ENCODE measurements around the gene PIGX.
A peak's percentile ranks its signal among the peaks of the same experiment; 100 is the strongest.

Gene PIGX

DNA sequence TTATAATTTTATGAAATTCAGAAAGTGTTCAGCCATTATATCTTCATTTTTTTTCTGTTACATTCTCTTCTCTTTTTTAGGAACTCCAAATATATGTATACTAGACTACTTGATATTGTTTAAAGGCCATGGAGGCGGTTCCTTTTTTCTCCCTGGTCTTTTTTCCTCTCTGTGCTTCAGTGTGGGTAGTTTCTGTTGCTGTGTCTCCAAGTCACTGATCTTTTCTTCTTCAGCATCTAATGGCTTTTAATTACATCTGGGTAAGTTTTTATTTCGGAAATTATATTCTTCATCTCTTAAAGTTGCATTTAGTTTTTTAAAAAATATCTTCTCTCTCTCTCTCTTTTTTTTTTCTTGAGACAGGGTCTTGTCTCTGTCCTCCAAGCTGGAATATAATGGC, 8.9 kb downstream of the PIGX start:
- TF ChIP-seq, protein P1, sequence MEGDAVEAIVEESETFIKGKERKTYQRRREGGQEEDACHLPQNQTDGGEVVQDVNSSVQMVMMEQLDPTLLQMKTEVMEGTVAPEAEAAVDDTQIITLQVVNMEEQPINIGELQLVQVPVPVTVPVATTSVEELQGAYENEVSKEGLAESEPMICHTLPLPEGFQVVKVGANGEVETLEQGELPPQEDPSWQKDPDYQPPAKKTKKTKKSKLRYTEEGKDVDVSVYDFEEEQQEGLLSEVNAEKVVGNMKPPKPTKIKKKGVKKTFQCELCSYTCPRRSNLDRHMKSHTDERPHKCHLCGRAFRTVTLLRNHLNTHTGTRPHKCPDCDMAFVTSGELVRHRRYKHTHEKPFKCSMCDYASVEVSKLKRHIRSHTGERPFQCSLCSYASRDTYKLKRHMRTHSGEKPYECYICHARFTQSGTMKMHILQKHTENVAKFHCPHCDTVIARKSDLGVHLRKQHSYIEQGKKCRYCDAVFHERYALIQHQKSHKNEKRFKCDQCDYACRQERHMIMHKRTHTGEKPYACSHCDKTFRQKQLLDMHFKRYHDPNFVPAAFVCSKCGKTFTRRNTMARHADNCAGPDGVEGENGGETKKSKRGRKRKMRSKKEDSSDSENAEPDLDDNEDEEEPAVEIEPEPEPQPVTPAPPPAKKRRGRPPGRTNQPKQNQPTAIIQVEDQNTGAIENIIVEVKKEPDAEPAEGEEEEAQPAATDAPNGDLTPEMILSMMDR (IDR thresholded peaks at IDR 0.05; ENCODE audit: insufficient read depth, low read depth, low read length, missing control alignments) = no peak
- no peak overlapping the region for H3K4me3 ChIP-seq (ENCODE audit: low read depth, low read length)
- no peak for DNase-seq (ENCODE audit: low read depth)

DNA sequence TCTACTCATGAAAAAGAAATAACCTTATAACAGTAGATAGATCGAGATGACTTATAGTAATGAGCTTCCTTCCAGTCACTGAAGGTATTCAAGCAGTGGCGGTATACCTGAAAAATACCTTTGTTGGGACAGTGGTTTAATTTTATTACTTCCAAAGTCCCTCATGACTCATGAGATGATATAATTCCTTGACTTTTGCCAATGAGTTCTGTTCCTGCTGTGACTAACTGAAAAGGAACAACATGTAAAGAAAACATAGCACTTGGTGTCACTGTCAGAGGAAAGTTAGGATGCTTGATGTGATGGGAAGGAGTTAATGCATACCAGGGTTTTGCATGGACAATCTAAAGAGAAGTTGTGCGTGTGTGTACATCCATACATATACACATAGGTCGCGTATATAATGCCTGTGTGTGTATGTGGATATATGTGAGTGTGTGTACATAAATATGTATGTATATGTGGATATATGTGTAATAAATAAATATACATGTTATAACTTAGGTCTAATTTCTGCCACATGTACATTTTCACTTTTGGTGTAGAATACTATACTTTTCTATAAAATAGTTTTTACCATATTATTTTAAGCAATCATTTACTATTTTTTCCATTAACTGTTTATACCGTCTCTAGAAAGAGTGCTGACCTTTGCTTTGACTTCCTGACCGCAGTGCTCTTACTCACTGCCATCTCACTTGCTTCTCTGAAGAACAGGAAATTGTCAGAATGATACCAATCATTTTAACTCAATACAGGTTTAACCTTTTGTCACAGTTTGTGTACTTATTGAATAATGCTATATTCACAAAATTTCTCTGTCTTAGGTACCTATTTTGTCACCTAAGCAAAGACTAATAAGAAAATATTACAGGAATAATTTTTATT, 14.9 kb downstream of the PIGX start:
- DNase-seq (ENCODE audit: low read depth) = peak; percentile 16
- H3K4me3 ChIP-seq (ENCODE audit: low read depth, low read length) = no peak overlapping the region
- TF ChIP-seq, protein P1 (IDR thresholded peaks at IDR 0.05; ENCODE audit: insufficient read depth, low read depth, low read length, missing control alignments) = no peak

DNA sequence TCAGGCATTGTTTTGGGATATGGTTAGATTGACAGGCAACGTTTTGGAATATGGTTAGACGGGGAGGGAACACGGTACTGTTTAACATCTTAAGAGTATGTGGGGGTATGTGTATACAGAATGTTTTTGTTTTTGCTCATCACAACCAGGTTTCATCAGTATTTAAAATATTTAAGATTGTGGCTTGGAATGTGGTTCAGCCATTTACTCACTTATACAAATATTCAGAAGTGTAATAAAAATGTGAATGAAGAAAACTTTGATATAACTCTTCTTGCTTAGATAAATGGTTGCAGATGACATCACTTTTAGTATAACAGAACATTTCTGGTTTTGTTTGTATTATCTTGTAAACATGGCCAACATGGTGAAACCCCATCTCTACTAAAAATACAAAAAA, 23.6 kb downstream of the PIGX start:
- H3K4me3 ChIP-seq (ENCODE audit: low read depth, low read length) = no peak overlapping the region
- no peak for DNase-seq (ENCODE audit: low read depth)
- TF ChIP-seq, protein P1 (IDR thresholded peaks at IDR 0.05; ENCODE audit: insufficient read depth, low read depth, low read length, missing control alignments) = no peak

DNA sequence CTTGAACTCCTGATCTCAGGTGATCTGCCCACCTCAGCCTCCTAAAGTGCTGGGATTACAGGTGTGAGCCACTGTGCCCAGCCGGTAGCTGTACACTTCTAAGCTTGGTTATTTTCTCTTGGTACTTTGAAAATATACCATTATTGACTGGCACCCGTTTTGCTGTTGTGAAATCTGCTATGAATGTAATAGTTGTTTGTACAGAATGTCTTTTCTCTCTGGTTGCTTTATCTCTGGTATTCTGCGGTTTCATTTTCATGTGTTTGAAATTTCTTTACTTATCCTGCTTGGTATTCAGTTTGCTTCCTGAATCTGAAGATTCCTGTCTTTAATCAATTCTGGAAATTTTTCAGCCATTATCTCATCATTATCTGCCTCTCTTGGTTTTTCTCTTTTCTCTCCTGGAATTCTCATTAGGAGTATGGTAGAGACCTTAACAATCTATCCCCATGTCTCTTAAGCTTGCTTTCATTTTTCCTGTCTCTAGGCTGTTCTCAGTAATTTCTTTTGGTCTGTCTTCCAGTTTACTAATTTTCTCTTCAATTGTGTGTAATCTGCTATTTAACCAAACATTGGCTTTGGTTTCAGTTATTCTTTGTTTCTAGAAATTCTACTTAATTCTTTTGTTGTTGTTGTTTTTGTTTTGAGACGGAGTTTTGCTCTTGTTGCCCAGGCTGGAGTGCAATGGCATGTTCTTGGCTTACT, 24.6 kb downstream of the PIGX start:
- no peak overlapping the region for H3K4me3 ChIP-seq (ENCODE audit: low read depth, low read length)
- DNase-seq (ENCODE audit: low read depth) = no peak
- TF ChIP-seq, protein P1 (IDR thresholded peaks at IDR 0.05; ENCODE audit: insufficient read depth, low read depth, low read length, missing control alignments) = no peak

DNA sequence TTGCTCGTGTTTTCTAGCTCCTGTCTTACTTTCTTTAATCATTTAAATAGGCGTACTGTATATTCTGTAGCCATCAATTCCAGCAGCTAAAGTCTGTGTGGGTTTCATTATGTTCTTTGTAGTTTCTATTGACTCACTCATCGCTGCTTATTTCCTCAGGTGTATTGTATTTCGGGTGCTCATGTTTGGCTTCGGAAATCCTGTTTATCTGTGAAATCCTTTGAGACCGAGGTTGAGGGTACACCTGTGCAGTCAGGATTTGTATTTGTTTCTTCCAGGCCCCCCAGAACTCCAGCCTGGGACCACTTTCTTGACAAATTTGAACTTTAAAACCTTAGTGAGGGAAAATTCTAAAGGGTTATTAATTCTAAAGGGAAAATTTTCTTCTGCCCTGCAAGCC, 25.5 kb downstream of the PIGX start:
- no peak overlapping the region for H3K4me3 ChIP-seq (ENCODE audit: low read depth, low read length)
- TF ChIP-seq, protein P1 (IDR thresholded peaks at IDR 0.05; ENCODE audit: insufficient read depth, low read depth, low read length, missing control alignments) = no peak
- DNase-seq (ENCODE audit: low read depth) = no peak

DNA sequence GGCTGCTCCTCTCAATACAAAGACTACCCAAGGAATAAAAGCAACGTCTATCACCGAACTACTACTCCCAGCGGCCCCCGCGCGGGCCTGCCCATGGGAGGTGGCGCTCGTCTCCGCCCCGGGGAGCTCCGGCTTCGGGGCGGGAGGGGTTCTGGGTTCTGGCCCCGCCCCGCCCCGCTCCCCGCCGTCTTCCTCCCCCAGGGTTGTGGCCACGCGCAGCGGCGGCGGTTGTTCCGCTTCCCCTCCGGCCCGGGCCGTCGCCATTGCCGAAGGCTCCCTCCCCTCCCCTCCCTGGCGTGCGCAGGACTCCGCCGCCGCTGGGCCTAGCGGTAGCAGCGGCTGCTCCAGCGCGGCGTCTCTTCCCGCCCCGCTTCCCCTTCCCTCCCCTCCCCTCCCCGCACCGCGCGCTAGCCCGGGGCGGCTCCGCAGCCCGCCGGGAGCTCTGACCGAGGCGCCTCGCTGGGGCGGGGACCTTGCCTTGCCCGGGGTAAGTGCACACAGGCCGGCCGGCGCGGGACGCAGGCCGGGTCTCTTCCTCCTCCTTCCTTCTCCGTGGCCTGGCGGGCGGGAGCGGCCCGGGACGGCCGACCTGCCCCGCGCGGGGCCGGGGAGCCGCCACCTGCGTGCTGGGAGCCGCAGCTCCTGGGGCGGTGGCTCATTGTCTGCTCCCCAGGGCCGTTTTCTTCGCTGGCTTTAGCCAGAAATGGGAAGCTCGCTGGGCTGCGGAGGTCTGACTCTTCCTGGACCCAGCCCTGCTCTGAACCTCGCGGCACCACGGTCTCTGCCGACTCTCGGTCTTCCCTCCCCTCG, 27.7 kb downstream of the PIGX start, which contains the start of gene PAK2:
Gene PAK2, plus strand, starts transcription at position 187 of the 810 bp plus-strand sequence. CDS start 42,790 bp downstream, outside the sequence.
- DNase-seq (ENCODE audit: low read depth) = peak; percentile 94
- TF ChIP-seq, protein P1 (IDR thresholded peaks at IDR 0.05; ENCODE audit: insufficient read depth, low read depth, low read length, missing control alignments) = no peak
- H3K4me3 ChIP-seq (ENCODE audit: low read depth, low read length) = peak within 1 kb of the TSS; percentile 69

Measured in GM12865 (cell line).